Omental fat pad (tissue), 4 donors: ENCODE results near the gene THRB. TPM values are rescaled to one million over a fixed set of nuclear protein-coding genes. Genes with fewer than 3 reads are reported as not detected.

Experiments used
- ATAC-seq: fragments of 150-250 bp; one replicate; pipeline ENCODE4 v1.9.1; 2016; ENCODE audit warnings: mild to moderate bottlenecking, moderate library complexity; ENCODE audit not compliant: low FRiP score
- DNase-seq: peaks from one replicate; pipeline ENCODE4 v3.0.0-alpha.2; 2019; ENCODE audit warnings: low spot score
- total RNA-seq, 4 donors: library from RNA; depleted of rRNA; stranded (reverse); fragments of >200 nt; gene quantifications; one replicate each; pipeline ENCODE4 v1.1.0, GENCODE V29; 2016
- TF ChIP-seq, protein P1 (sequence below), 3 donors: fragments of 450-650 bp; IDR thresholded peaks; one replicate each; pipeline ENCODE4 v1.5.1; 2016 to 2017; ENCODE audit warnings: antibody characterized with exemption in 3 of 3, mild to moderate bottlenecking in 3 of 3, moderate library complexity in 2 of 3

Gene THRB
- total RNA-seq, 4 donors from 2014 or later: 18.6 to 28.0 (median 23.9) TPM

DNA sequence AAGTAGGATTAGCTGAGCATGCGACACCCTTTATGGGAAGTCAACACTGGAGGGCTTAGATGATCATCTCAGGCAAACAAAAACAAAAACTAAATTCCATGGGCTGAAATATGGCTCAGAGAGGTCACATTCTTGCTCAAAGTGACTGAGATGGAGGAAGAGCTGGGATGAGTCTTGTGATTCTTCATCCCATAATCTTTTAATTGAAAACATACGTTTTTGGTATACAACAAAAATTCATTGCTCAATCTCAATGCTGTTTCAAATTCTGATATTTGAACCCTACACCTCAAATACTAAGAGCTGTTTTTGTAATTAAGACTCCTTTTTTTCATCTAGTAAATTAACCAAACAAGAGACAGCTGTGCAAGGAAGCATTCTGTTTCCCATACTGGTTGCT lies 292.6 kb downstream of the THRB start:
- ATAC-seq (no peak), DNase-seq (no peak)
- TF ChIP-seq, protein P1, sequence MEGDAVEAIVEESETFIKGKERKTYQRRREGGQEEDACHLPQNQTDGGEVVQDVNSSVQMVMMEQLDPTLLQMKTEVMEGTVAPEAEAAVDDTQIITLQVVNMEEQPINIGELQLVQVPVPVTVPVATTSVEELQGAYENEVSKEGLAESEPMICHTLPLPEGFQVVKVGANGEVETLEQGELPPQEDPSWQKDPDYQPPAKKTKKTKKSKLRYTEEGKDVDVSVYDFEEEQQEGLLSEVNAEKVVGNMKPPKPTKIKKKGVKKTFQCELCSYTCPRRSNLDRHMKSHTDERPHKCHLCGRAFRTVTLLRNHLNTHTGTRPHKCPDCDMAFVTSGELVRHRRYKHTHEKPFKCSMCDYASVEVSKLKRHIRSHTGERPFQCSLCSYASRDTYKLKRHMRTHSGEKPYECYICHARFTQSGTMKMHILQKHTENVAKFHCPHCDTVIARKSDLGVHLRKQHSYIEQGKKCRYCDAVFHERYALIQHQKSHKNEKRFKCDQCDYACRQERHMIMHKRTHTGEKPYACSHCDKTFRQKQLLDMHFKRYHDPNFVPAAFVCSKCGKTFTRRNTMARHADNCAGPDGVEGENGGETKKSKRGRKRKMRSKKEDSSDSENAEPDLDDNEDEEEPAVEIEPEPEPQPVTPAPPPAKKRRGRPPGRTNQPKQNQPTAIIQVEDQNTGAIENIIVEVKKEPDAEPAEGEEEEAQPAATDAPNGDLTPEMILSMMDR (IDR thresholded peaks at IDR 0.05): no peak

DNA sequence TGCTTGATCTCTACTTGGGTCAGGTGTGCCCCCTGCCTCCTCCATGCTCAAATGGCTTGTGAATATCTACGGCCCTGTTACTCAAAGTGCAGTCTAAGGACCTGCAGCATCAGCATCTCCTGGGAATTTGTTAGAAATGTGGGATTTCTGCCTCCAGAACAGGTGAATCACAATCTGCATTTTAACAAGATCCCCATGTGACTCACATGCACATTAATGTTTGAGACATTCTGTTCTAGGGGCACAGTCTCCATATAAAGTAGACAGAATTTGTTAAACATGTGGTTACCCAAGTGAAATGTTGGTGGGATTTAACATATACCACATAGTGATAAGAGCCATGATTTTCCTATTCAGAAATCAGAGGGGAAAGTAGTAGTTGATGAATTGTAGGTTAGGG lies 293.3 kb downstream of the THRB start:
- no peak for DNase-seq
- TF ChIP-seq, protein P1 (IDR thresholded peaks at IDR 0.05): no peak
- ATAC-seq: no peak

DNA sequence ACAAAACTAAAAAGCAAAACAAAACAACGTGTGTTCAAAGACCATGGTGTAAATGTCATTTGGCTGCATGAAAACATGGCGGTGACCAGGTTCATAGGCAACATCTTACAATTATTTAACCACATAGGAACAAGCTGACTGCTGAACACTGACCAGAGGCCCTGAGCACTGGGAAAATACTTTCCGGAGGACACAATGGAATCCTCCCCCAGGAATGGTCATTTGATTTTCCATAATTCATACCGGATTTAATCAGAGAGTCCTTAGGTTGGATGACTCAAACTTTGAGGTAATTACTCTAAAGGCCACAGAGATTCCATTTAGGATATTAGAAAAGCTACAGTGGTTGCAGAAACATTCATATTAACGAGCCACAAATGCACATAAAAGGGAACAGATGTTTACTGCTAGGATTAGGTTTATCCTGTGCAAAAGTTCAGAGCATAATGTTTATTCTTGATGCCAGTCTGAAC lies 294.8 kb downstream of the THRB start:
- DNase-seq (no peak), ATAC-seq (no peak)
- TF ChIP-seq, protein P1 (IDR thresholded peaks at IDR 0.05): no peak

DNA sequence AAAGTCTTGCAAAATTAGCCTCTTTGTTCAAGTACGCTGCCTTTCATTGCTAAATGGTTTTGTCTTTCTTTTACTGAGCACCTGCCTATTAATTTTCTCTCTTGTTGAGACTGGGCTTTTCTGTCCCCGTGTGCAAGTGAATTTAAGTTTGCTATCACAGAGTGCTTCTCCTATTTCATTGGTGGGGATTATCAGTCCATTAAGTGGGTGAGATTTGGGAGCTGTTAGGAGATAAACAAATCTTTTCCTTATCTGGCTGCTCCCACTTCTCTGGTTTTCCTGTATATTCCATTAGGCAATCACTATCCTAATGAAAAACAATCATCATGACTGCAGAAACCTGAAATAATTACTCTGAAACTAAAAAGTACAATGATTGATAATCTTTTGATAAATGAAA lies 295.4 kb downstream of the THRB start:
- no peak for DNase-seq
- TF ChIP-seq, protein P1 (IDR thresholded peaks at IDR 0.05): no peak
- no peak for ATAC-seq

DNA sequence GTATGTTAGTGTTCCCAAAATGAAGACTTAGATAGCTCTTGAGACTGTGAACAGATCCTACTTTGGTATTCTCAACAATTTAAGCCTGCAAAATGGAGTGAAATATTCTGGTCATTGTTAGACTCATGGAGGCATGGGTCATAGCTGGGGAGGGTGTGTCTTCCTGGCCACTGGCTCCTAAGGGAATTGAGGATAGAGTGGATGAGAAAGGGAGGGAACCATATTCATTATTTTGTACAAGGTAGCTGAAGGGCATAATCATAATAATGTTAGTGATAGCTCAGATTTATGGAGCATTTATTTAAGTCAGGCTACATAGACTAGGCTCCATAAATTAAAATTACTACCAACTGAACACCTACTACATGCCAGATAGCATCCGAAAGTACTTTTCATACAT lies 295.9 kb downstream of the THRB start:
- DNase-seq (no peak), ATAC-seq (no peak)
- TF ChIP-seq, protein P1 (IDR thresholded peaks at IDR 0.05): no peak

DNA sequence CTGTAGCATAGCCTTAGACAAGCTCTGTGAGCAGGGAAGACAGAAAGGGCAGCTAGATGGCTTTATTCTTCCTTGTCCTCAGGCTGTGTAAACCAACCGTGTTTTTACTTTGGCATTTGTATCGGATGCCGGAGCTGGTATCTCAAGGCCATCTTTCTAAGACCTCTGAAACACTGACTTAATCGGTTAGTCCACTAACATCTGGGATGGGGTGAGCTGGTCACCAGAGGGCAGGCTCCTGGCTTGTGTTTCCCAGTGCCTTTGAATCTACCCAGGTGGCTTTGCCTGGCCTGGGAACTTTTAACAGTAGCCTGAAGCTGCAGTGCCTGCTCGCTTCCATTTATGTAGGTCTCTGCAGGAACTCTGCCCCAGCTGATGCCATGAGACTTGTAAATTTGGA lies 296.8 kb downstream of the THRB start:
- ATAC-seq (no peak), DNase-seq (no peak)
- TF ChIP-seq, protein P1 (IDR thresholded peaks at IDR 0.05): no peak

DNA sequence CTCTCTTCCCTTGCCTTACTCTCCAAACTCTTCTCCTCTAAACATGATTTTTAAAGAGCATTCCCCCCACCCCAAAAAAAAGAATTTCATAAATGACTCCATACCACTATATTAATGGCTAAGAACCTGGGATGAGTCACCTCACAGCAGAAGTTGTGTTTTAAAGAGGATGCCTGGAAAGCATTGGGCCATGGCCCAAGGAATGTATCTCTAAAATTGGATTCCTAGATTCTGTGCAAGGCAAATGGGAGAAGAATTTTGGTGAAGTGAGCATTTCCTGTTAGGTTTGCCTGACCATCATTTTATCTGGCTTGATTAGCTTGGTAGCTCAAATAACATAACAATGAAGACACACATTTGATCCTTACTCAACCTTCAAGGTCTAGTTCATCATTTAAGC lies 298.1 kb downstream of the THRB start:
- TF ChIP-seq, protein P1 (IDR thresholded peaks at IDR 0.05): no peak
- DNase-seq: no peak
- ATAC-seq: no peak
